HL-60 (cell line): ENCODE measurements around the gene ARMS2.

Experiments
- DNase-seq, 2 experiments: peaks; one replicate each; pipeline ENCODE4 v3.0.0-alpha.2; 2010 to 2020; ENCODE audit warnings: low read depth in 1 of 2, low spot score in 1 of 2
- H3K27ac ChIP-seq: fragments of 250-450 bp; sonication (Bioruptor Pico); replicated peaks from 2 replicates; pipeline ENCODE4 v1.5.1; 2020; ENCODE audit warnings: mild to moderate bottlenecking, moderate library complexity
- H3K27me3 ChIP-seq: fragments of 250-450 bp; sonication (Bioruptor Pico); 2 replicates; pipeline ENCODE4 v1.5.1; 2021; ENCODE audit warnings: mild to moderate bottlenecking, moderate library complexity; ENCODE audit not compliant: insufficient read depth, poor library complexity, severe bottlenecking
- H3K4me3 ChIP-seq: replicated peaks from 2 replicates; pipeline ENCODE4 v1.5.1; 2011; ENCODE audit warnings: mild to moderate bottlenecking, control low read depth, low read length; ENCODE audit not compliant: insufficient read depth
- GABPA ChIP-seq: IDR thresholded peaks from 2 replicates; pipeline ENCODE4 v1.6.1; 2012; ENCODE audit warnings: low read depth
- POLR2AphosphoS5 ChIP-seq: IDR thresholded peaks from 2 replicates; pipeline ENCODE4 v1.6.1; 2012; ENCODE audit warnings: low read depth
- REST ChIP-seq: IDR thresholded peaks from 2 replicates; pipeline ENCODE4 v1.6.1; 2012; ENCODE audit warnings: low read depth; ENCODE audit not compliant: insufficient replicate concordance
- SPI1 ChIP-seq: IDR thresholded peaks from 2 replicates; pipeline ENCODE4 v1.6.1; 2012; ENCODE audit warnings: low read depth, mild to moderate bottlenecking, borderline replicate concordance
- TF ChIP-seq, protein P1 (sequence below): IDR thresholded peaks from one replicate; pipeline ENCODE4 v1.5.1; 2011; ENCODE audit warnings: low read length, control low read depth, inconsistent platforms; ENCODE audit not compliant: insufficient read depth

The ARMS2 gene

DNA sequence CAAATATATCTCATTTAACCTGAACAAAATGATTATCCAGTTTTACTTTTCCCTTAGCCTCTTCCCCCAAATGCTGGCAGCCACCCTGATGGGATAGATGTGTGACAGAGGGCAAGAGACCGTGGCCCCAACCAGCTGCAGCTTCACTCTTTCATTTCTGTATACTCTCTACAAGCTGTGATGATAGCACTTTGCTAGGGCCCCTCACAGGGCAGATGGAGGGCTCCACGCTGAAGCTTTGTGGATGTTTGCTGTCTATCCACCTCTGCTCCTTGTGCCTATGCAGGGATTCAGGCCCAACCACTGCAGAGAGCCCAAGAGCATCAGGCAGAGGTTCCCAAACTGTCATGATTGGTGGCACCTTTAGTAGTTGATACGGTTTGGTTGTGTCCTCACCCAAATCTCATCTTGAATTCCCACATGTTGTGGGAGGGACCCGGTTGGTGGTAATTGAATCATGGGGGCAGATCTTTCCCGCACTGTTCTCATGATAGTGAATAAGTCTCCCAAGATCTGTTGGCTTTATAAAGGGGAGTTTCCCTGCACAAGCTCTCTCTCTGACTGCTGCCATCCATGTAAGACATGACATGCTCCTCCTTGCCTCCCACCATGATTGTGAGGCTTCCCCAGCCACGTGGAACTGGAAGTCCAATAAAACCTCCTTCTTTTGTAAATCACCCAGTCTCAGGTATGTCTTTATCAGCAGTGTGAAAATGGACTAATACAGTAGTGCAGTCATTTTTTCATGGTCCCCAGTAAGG lies 27.0 kb downstream of the ARMS2 start:
- no peak overlapping the region for H3K4me3 ChIP-seq
- H3K27ac ChIP-seq, result no peak overlapping the region
- no peak for TF ChIP-seq GABPA
- TF ChIP-seq, protein P1, sequence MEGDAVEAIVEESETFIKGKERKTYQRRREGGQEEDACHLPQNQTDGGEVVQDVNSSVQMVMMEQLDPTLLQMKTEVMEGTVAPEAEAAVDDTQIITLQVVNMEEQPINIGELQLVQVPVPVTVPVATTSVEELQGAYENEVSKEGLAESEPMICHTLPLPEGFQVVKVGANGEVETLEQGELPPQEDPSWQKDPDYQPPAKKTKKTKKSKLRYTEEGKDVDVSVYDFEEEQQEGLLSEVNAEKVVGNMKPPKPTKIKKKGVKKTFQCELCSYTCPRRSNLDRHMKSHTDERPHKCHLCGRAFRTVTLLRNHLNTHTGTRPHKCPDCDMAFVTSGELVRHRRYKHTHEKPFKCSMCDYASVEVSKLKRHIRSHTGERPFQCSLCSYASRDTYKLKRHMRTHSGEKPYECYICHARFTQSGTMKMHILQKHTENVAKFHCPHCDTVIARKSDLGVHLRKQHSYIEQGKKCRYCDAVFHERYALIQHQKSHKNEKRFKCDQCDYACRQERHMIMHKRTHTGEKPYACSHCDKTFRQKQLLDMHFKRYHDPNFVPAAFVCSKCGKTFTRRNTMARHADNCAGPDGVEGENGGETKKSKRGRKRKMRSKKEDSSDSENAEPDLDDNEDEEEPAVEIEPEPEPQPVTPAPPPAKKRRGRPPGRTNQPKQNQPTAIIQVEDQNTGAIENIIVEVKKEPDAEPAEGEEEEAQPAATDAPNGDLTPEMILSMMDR, result no peak
- TF ChIP-seq REST, result no peak
- no peak for TF ChIP-seq POLR2AphosphoS5
- no peak for TF ChIP-seq SPI1
- no peak for DNase-seq
- H3K27me3 ChIP-seq, result no peaks in the 10 kb centered on the region

DNA sequence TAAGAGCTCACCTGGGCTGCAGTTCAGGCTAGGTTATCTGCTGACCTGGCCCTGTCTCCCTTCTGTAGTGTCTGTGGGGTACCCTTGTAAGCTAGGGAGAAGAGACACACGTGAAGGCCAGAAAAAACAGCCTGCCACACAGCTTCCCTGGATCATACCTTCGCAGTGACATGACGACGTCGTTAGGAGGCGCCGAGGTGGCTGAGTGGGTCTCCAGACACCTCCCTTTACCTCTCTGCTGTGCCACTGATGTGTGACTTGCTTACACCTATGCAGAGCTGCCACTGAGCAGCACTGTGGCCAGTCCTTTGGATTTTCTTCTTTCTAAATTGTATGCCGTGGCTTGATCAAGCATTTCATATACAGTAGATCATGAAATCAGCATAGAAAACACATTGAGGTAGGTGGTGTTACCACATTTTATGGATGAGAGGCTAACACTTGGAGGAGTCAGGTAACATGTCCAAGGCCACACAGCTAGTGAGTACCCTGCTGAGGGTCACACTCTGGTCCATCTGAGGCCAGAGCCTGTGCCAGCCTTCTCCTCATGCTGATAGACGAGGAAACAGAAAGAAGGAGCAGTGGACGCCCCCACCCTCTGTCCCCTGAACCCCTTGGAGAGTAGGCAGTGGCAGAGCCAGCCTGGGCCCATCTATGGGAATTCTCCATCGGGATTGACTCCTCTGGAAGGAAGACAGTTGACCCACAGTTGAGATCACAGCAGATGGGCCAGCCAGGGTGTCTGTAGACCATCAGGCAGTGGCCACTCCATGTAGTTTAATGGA lies 30.0 kb downstream of the ARMS2 start:
- DNase-seq, result no peak
- no peak overlapping the region for H3K4me3 ChIP-seq
- H3K27me3 ChIP-seq, result no peaks in the 10 kb centered on the region
- TF ChIP-seq, protein P1, result no peak
- TF ChIP-seq SPI1 (no peak), REST (no peak), GABPA (no peak), POLR2AphosphoS5 (no peak)
- H3K27ac ChIP-seq, result no peak overlapping the region

DNA sequence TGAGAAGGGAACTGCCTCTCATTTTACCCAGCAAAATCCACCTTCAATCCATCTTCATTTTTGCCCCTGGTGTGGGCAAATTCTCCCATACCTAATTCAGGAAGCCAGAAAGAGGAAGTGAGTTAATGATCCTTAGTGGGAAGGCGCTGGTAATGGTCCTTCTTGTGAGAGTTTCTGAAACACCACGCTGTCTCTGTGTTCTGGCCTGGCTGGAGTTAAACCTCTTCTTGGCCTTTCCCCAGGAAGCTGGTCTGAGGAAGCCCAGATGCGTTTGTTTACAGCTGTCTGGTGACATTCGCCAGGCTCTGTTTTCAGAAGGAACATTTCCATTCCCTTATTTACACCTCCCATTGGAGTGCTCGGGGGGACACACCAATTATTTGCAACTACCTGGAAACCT lies 31.2 kb downstream of the ARMS2 start:
- H3K27ac ChIP-seq, result no peak overlapping the region
- no peak overlapping the region for H3K4me3 ChIP-seq
- peak in 1 of 2 experiments; percentile 15 for DNase-seq
- TF ChIP-seq POLR2AphosphoS5 (no peak), SPI1 (peak; percentile 96)
- H3K27me3 ChIP-seq, result no peaks in the 10 kb centered on the region

GRCh38 chr10:122486406-122487080 lies 32.1 kb downstream of the ARMS2 start:
- DNase-seq, result no peak
- Histone ChIP-seq H3K27ac (no peak overlapping the region), H3K4me3 (no peak overlapping the region), H3K27me3 (no peaks in the 10 kb centered on the region)
- TF ChIP-seq, protein P1, result no peak
- TF ChIP-seq SPI1 (no peak), REST (no peak), POLR2AphosphoS5 (no peak), GABPA (no peak)
